Esophagus squamous epithelium (tissue), 5 donors: ENCODE measurements around the gene KIAA1671. TPM values are rescaled to one million over a fixed set of nuclear protein-coding genes. Genes with fewer than 3 reads are reported as not detected.

Experiments used
- DNase-seq: peaks from one replicate; lab custom pipeline; 2025; lab: John Stamatoyannopoulos, UW
- H3K27ac ChIP-seq, 4 donors: fragments of 200-600 bp; sonication (generic); one replicate each; pipeline ENCODE4 v1.5.1; 2016 to 2019; ENCODE audit warnings: mild to moderate bottlenecking in 1 of 4
- H3K27me3 ChIP-seq, 4 donors: fragments of 200-600 bp; sonication (generic); 1 replicate in 3 of 4; 2 replicates in 1 of 4; pipeline versions ENCODE4 v1.5.1 to v1.6.0; 2017 to 2021; ENCODE audit warnings: antibody characterized with exemption in 1 of 4
- H3K36me3 ChIP-seq, 3 donors: fragments of 200-600 bp; sonication (generic); one replicate each; pipeline ENCODE4 v1.5.1; 2016 to 2019
- H3K4me1 ChIP-seq, 3 donors: fragments of 200-600 bp; sonication (generic); one replicate each; pipeline ENCODE4 v1.5.1; 2017 to 2019
- H3K4me3 ChIP-seq, 4 donors: fragments of 200-600 bp; sonication (generic); 1 replicate in 3 of 4; 2 replicates in 1 of 4; pipeline ENCODE4 v1.5.1; 2016 to 2019; ENCODE audit warnings: mild to moderate bottlenecking in 2 of 4, moderate library complexity in 1 of 4
- H3K9me3 ChIP-seq, 3 donors: fragments of 200-600 bp; sonication (generic); one replicate each; pipeline ENCODE4 v1.5.1; 2016 to 2019
- POLR2A ChIP-seq, 4 donors: fragments of 450-650 bp; IDR thresholded peaks; one replicate each; pipeline ENCODE4 v1.6.1; 2017; ENCODE audit warnings: antibody characterized with exemption in 4 of 4, mild to moderate bottlenecking in 4 of 4, moderate library complexity in 3 of 4
- WGBS, 2 donors: methylation state at CpG; one replicate each; pipeline ENCODE4 v1.1.5; 2018; 5-methylcytosine and 5-hydroxymethylcytosine counted together
- intact Hi-C: fragments of 100-400 bp; cut with DNase I; formaldehyde crosslinking; loops from one replicate; pipeline ENCODE4 v1.15.0; 2022
- total RNA-seq, 4 donors: library from RNA; depleted of rRNA; stranded (reverse); fragments of >200 nt; gene quantifications; one replicate each; pipeline ENCODE4 v1.1.0, GENCODE V29; 2016
- TF ChIP-seq, protein P1 (sequence below), 6 experiments: fragments of 450-650 bp in 4 of 6; fragments of 200-600 bp in 2 of 6; sonication (generic) in 2 of 6; IDR thresholded peaks; one replicate each; pipeline ENCODE4 v1.5.1; 2016 to 2019; ENCODE audit warnings: antibody characterized with exemption in 6 of 6, mild to moderate bottlenecking in 4 of 6, moderate library complexity in 4 of 6
- donor health status: DM: yes; HTN: yes; CAD: no.

The KIAA1671 gene
- total RNA-seq, 4 donors from 2014 or later = 43.1 to 73.2 (median 47.5) TPM

DNA sequence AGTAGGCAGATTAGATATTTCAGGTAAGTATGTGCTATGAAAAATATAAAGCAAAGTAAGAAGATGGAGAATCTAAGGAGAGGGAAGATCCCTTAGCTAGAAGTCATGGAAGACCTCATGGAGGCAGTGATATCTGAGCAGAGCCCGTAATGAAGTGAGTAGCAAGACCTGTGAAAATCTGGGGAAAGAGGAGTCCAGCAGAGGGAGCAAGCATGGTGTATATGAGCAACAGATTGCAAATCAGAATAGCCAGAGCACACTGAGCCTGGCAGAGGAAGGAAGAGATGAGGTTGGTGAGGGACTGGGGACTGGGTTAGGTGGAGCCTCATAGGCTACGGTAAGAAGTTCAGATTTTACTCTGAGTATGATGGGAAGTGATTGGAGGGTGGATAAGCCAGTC is 15.4 kb upstream of the KIAA1671 start:
- intact Hi-C loops = no loop called here
- no peak for DNase-seq

GRCh38 chr22:24938741-24939341 is 13.7 kb upstream of the KIAA1671 start:
- peaks cover 0 to 3% (median 0%) of the 10 kb centered on the region in 3 donors for H3K4me1 ChIP-seq
- H3K9me3 ChIP-seq = no peaks in the 10 kb centered on the region
- intact Hi-C loops = no loop called here
- no peaks in the 10 kb centered on the region for H3K36me3 ChIP-seq
- no peak for TF ChIP-seq POLR2A (IDR thresholded peaks at IDR 0.05)
- TF ChIP-seq, protein P1, sequence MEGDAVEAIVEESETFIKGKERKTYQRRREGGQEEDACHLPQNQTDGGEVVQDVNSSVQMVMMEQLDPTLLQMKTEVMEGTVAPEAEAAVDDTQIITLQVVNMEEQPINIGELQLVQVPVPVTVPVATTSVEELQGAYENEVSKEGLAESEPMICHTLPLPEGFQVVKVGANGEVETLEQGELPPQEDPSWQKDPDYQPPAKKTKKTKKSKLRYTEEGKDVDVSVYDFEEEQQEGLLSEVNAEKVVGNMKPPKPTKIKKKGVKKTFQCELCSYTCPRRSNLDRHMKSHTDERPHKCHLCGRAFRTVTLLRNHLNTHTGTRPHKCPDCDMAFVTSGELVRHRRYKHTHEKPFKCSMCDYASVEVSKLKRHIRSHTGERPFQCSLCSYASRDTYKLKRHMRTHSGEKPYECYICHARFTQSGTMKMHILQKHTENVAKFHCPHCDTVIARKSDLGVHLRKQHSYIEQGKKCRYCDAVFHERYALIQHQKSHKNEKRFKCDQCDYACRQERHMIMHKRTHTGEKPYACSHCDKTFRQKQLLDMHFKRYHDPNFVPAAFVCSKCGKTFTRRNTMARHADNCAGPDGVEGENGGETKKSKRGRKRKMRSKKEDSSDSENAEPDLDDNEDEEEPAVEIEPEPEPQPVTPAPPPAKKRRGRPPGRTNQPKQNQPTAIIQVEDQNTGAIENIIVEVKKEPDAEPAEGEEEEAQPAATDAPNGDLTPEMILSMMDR (IDR thresholded peaks at IDR 0.05) = peak; percentile 50 to 79 (median 70)
- H3K27me3 ChIP-seq = peaks cover 0 to 16% (median 0%) of the 10 kb centered on the region in 4 donors
- DNase-seq = no peak
- 7 to 13% methylated on average over 5 to 11 of the region's 11 CpGs for WGBS, 2 donors
- H3K27ac ChIP-seq = no peak overlapping the region
- no peak overlapping the region for H3K4me3 ChIP-seq

More for the DNA sequence above, 15.4 kb upstream of the KIAA1671 start:
- Histone ChIP-seq H3K27ac (no peak overlapping the region), H3K9me3 (no peaks in the 10 kb centered on the region), H3K4me3 (no peak overlapping the region), H3K4me1 (peaks cover 0 to 3% (median 0%) of the 10 kb centered on the region in 3 donors), H3K27me3 (peaks cover 0 to 16% (median 0%) of the 10 kb centered on the region in 4 donors), H3K36me3 (no peaks in the 10 kb centered on the region)
- TF ChIP-seq, protein P1 (IDR thresholded peaks at IDR 0.05) = peak in 3 of 6 experiments; percentile 5 to 46 (median 6)
- TF ChIP-seq POLR2A (IDR thresholded peaks at IDR 0.05) = no peak
- WGBS, 2 donors = 31 to 42% methylated on average over 2 of the region's 2 CpGs

DNA sequence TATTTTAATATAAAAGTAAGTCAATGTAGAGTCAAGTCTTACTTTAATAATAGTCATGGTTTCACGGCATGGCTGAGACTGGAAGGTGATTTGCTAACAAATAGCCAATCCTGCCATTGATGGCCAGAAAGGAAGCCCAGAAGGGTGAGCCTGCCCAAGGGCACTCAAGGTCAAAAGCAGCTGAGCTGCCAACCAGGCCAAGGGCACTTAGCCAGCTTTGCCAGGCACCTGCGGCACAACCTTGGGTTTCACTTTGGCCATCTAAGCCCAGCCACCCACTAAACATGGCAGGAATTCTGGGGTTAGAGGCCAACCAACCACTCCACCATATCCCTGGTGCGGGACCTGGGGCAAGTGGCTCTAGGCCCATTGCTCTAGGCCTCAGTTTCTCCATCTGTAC is 10.2 kb upstream of the KIAA1671 start:
- no peak overlapping the region for H3K4me3 ChIP-seq
- TF ChIP-seq POLR2A (IDR thresholded peaks at IDR 0.05) = no peak
- TF ChIP-seq, protein P1 (IDR thresholded peaks at IDR 0.05) = no peak
- 89% methylated on average over 3 of the region's 3 CpGs; no CpG with 5 or more reads in 1 of the 2 donors for WGBS, 2 donors
- intact Hi-C loops = no loop called here
- DNase-seq = no peak
- no peaks in the 10 kb centered on the region for H3K36me3 ChIP-seq
- H3K4me1 ChIP-seq = peaks cover 0 to 14% (median 0%) of the 10 kb centered on the region in 3 donors
- H3K27me3 ChIP-seq = peaks cover 0 to 21% (median 0%) of the 10 kb centered on the region in 4 donors
- peak overlapping the region in 1 of 4 donors; percentile 46 for H3K27ac ChIP-seq
- H3K9me3 ChIP-seq = no peaks in the 10 kb centered on the region

- no peak for DNase-seq
- TF ChIP-seq POLR2A (IDR thresholded peaks at IDR 0.05) = no peak
- TF ChIP-seq, protein P1 (IDR thresholded peaks at IDR 0.05) = no peak
- no peak overlapping the region for H3K4me3 ChIP-seq
- intact Hi-C loops = no loop called here
- peaks cover 0 to 28% (median 0%) of the 10 kb centered on the region in 3 donors for H3K4me1 ChIP-seq
- no peaks in the 10 kb centered on the region for H3K9me3 ChIP-seq
- WGBS, 2 donors = 87 to 89% methylated on average over 10 of the region's 10 CpGs
- peaks cover 0 to 22% (median 0%) of the 10 kb centered on the region in 4 donors for H3K27me3 ChIP-seq
- H3K36me3 ChIP-seq = no peaks in the 10 kb centered on the region
- H3K27ac ChIP-seq = no peak overlapping the region
Observed at GRCh38 chr22:24944217-24944937, 8.1 kb upstream of the KIAA1671 start.

GRCh38 chr22:24945430-24945829 is 7.1 kb upstream of the KIAA1671 start:
- 70 to 74% methylated on average over 4 of the region's 4 CpGs for WGBS, 2 donors
- no peak overlapping the region for H3K27ac ChIP-seq
- no peaks in the 10 kb centered on the region for H3K9me3 ChIP-seq
- H3K4me1 ChIP-seq = peaks cover 0 to 38% (median 3%) of the 10 kb centered on the region in 3 donors
- peaks cover 0 to 22% (median 0%) of the 10 kb centered on the region in 4 donors for H3K27me3 ChIP-seq
- no peaks in the 10 kb centered on the region for H3K36me3 ChIP-seq
- no peak for DNase-seq
- intact Hi-C loops = no loop called here
- H3K4me3 ChIP-seq = no peak overlapping the region
- no peak for TF ChIP-seq POLR2A (IDR thresholded peaks at IDR 0.05)
- TF ChIP-seq, protein P1 (IDR thresholded peaks at IDR 0.05) = no peak
